ENCODE data around the gene KREMEN1. TPM values are rescaled to one million over a fixed set of nuclear protein-coding genes. Genes with fewer than 3 reads are reported as not detected.

KREMEN1 gene
- total and polyA plus RNA-seq, 4 donors: 1.2 to 22.6 (median 3.8) TPM

DNA sequence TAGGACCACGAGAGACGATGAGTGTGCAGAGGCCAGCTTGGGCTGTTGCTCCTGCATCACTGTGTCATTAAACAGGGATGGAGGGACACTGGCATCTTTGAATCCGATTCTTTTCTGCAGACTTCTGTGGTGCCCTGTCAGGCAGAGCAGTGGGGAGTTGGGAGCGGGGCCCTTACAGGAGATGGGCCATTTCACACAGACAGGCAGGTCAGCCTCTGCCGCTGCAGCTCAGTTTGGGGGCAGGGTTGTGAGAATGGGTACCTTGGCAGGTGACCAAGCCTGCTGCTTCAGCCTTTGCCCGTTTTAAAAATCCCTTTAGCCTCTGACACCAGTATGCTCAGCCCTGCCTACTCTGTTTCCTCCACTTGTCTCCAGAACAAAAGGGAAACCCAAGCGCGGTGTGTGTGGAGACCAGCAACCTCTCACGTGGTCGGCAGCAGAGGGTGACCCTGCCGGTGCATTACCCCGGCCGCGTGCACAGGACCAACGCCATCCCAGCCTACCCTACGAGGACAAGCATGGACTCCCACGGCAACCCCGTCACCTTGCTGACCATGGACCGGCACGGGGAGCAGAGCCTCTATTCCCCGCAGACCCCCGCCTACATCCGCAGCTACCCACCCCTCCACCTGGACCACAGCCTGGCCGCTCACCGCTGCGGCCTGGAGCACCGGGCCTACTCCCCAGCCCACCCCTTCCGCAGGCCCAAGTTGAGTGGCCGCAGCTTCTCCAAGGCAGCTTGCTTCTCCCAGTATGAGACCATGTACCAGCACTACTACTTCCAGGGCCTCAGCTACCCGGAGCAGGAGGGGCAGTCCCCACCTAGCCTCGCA is 23.8 kb upstream of the KREMEN1 start:
- no peak overlapping the region for H3K9ac ChIP-seq (ENCODE audit: low read depth in 1 of 2, low read length in 2 of 2)
- no peak overlapping the region for H3K27ac ChIP-seq (ENCODE audit: low read depth in 1 of 2, low read length in 2 of 2)
- H3K4me1 ChIP-seq (ENCODE audit: control insufficient read depth in 4 of 4, insufficient read depth in 4 of 4, low read length in 3 of 4): peaks cover 2 to 13% (median 9%) of the 10 kb centered on the region in 4 donors
- TF ChIP-seq HNF4A (conservative IDR thresholded peaks at IDR 0.05) (no peak), SP1 (IDR thresholded peaks at IDR 0.05) (no peak), EGR1 (IDR thresholded peaks at IDR 0.05; ENCODE audit: low read depth in 2 of 2) (no peak), GABPA (IDR thresholded peaks at IDR 0.05 in 1 of 2, conservative IDR thresholded peaks at IDR 0.05 in 1 of 2) (no peak), JUND (IDR thresholded peaks at IDR 0.05) (no peak), RAD21 (IDR thresholded peaks at IDR 0.05) (no peak), FOXA2 (IDR thresholded peaks at IDR 0.05) (no peak), FOXA1 (IDR thresholded peaks at IDR 0.05) (no peak), NR2F2 (IDR thresholded peaks at IDR 0.05) (no peak), YY1 (IDR thresholded peaks at IDR 0.05) (no peak), ATF3 (IDR thresholded peaks at IDR 0.05) (no peak), ZBTB33 (IDR thresholded peaks at IDR 0.05) (no peak), RXRA (IDR thresholded peaks at IDR 0.05) (no peak), TAF1 (conservative IDR thresholded peaks at IDR 0.05) (no peak), HNF4G (IDR thresholded peaks at IDR 0.05) (no peak)
- TF ChIP-seq, protein P1, sequence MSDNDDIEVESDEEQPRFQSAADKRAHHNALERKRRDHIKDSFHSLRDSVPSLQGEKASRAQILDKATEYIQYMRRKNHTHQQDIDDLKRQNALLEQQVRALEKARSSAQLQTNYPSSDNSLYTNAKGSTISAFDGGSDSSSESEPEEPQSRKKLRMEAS (IDR thresholded peaks at IDR 0.05): no peak
- TF ChIP-seq, protein P2, sequence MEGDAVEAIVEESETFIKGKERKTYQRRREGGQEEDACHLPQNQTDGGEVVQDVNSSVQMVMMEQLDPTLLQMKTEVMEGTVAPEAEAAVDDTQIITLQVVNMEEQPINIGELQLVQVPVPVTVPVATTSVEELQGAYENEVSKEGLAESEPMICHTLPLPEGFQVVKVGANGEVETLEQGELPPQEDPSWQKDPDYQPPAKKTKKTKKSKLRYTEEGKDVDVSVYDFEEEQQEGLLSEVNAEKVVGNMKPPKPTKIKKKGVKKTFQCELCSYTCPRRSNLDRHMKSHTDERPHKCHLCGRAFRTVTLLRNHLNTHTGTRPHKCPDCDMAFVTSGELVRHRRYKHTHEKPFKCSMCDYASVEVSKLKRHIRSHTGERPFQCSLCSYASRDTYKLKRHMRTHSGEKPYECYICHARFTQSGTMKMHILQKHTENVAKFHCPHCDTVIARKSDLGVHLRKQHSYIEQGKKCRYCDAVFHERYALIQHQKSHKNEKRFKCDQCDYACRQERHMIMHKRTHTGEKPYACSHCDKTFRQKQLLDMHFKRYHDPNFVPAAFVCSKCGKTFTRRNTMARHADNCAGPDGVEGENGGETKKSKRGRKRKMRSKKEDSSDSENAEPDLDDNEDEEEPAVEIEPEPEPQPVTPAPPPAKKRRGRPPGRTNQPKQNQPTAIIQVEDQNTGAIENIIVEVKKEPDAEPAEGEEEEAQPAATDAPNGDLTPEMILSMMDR (IDR thresholded peaks at IDR 0.05; ENCODE audit: low read depth, low read length, missing input control): no peak
- TF ChIP-seq, protein P3, sequence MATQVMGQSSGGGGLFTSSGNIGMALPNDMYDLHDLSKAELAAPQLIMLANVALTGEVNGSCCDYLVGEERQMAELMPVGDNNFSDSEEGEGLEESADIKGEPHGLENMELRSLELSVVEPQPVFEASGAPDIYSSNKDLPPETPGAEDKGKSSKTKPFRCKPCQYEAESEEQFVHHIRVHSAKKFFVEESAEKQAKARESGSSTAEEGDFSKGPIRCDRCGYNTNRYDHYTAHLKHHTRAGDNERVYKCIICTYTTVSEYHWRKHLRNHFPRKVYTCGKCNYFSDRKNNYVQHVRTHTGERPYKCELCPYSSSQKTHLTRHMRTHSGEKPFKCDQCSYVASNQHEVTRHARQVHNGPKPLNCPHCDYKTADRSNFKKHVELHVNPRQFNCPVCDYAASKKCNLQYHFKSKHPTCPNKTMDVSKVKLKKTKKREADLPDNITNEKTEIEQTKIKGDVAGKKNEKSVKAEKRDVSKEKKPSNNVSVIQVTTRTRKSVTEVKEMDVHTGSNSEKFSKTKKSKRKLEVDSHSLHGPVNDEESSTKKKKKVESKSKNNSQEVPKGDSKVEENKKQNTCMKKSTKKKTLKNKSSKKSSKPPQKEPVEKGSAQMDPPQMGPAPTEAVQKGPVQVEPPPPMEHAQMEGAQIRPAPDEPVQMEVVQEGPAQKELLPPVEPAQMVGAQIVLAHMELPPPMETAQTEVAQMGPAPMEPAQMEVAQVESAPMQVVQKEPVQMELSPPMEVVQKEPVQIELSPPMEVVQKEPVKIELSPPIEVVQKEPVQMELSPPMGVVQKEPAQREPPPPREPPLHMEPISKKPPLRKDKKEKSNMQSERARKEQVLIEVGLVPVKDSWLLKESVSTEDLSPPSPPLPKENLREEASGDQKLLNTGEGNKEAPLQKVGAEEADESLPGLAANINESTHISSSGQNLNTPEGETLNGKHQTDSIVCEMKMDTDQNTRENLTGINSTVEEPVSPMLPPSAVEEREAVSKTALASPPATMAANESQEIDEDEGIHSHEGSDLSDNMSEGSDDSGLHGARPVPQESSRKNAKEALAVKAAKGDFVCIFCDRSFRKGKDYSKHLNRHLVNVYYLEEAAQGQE (IDR thresholded peaks at IDR 0.05): no peak
- H3K36me3 ChIP-seq (ENCODE audit: control insufficient read depth in 4 of 4, insufficient read depth in 3 of 4, low read depth in 1 of 4, low read length in 3 of 4): peaks cover 0 to 37% (median 12%) of the 10 kb centered on the region in 4 donors
- H3K27me3 ChIP-seq (ENCODE audit: control insufficient read depth in 4 of 4, insufficient read depth in 4 of 4, low read length in 3 of 4): no peaks in the 10 kb centered on the region
- H3K9me3 ChIP-seq (ENCODE audit: control insufficient read depth in 4 of 4, low read length in 3 of 4): no peaks in the 10 kb centered on the region
- no peak overlapping the region for H3K4me3 ChIP-seq (ENCODE audit: low read depth in 1 of 3, low read length in 3 of 3)
- WGBS: 93% methylated on average over 31 of the region's 31 CpGs
- no peak for DNase-seq (ENCODE audit: low spot score)

Data from liver (tissue), 9 donors.